Posterior cingulate gyrus (tissue), 11 donors: ENCODE measurements around the gene IL1RAPL2.
"Not testable (repeated sequence)": the region's sequence is repeated elsewhere in the genome, so short reads cannot be mapped to it uniquely, and the experiment has no call there.

Source experiments
- DNase-seq, 10 donors: peaks; one replicate each; pipeline versions ENCODE4 v3.0.0 to v3.0.0-alpha.2; 2020 to 2021; ENCODE audit warnings: mixed read lengths in 3 of 10
- intact Hi-C: fragments of 100-400 bp; cut with DNase I; formaldehyde crosslinking; loops from one replicate; pipeline ENCODE4 v1.15.1; 2023

The IL1RAPL2 gene

DNA sequence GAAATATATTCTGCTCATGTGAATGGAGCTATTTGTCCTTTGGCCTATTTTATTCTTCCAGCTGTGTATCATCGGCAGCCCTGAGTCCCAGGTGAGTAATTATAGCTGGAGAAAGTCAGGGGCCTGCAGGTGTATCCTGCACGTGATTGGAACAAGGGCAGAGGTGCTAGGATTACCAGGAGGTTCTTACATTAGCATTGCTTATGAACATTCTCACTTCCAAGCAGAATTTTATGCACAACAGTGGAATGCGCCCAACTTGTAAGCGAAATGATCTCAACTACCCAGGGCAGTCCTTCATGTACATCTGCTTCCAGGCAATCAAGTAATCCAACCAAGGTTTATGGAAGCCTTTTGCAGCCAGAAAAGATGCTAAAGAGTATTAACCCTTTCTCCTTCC lies 1187.4 kb downstream of the IL1RAPL2 start:
- DNase-seq = no peak
- intact Hi-C loops = no loop called here

DNA sequence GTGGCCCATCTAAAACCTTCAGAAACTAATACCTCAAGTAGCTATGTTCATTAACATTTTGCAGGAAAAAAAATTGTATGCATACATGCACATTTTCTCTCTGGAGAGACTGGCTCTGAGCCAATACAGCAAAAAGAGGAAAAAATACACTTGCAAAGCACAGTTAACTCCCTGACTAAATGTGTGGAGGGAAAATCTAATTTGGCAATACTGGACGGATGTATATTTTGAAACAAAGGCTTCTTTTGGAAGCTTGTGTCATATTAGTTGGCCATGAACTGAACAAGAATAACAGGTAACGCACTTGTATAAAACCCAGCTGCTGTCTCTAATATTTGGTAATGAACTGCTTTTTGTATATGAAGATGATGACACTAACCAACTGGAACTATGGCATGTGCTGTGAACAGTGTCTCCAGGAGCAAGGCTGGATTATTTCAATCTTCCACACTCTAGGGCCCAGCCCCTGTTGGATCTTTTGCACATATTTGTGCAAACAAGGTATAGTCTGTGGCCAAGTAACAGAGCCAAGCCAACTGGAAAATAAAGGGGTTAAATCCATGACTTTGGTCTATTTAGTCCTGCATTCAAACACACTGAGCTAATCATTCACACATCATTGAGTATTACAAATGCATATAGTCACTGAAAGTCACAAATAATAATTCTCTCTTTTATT lies 1188.4 kb downstream of the IL1RAPL2 start:
- DNase-seq = no peak

DNA sequence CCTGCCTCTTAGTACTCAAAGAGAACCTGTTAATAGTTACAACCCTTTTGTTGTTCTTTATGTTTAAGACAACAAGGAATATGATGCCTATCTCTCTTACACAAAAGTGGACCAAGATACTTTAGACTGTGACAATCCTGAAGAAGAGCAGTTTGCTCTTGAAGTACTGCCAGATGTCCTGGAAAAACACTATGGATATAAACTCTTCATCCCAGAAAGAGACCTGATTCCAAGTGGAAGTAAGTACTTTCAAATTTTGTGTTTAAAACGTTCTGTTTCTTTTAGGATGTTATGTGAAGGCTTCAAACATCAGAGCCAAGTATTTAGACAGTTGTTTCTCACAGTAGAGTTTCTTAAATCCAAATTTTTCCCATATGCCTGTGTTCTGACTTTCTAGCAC lies 1189.1 kb downstream of the IL1RAPL2 start:
- no peak for DNase-seq
- intact Hi-C loops = no loop called here

More for the DNA sequence above, 1188.4 kb downstream of the IL1RAPL2 start:
- intact Hi-C loops = no loop called here

DNA sequence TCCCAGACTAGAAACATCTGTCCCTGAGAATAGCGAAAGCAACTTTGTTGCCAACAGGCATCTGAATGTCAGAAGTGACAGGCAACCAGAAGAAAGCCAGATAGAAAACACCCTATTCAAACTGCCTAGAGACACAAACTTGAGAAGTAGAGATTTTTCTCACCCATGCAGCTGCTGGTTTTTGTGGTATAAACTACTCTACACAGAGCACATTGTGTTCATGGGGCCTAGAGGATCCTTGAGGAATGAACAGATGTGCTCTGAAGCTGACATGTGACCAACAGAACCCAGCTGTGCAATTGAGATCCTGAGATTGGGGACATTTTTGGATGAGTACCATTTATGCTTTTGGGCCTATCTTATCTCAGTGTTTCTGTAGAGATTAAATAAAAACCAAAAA lies 1192.8 kb downstream of the IL1RAPL2 start:
- intact Hi-C loops = no loop called here
- no peak for DNase-seq

DNA sequence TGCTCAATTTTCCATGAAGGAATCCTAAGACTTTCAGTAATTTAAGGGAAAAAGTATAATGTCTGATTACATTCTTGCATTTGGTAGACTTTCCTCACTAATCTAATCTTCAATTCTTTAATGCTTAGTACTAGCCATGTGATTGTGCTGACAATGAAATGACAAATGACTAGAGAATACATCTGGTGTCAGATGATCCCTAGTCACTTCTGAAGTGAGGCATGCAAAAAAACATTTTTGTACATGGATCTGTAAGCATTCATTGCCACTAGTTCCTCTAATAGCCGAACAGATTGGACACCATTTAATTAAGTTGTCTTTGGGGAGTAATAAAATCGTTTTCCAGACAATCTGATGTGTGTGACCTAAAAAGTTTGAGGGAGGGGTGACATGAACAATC lies 1193.6 kb downstream of the IL1RAPL2 start:
- intact Hi-C loops = no loop called here
- no peak for DNase-seq

DNA sequence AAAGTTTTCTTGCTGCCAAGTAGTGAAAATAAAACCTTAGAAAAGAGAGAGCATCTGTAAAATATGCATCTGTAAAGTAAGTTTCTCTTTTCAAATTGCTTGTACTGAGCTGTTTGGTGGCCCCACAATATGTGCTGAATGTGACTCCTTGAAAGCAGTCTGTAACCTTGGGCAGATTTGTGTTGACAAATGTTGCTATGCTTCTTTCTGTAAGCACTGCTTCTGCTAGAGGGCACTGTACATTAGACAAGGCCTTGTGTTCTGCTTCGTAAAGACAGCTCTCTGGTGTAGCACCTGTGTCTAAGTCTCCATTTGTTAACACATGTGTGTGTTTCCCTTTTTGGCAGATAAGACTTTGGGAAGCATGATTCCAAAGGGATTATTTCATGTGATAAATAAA lies 1199.7 kb downstream of the IL1RAPL2 start:
- no peak for DNase-seq
- intact Hi-C loops = no loop called here

DNA sequence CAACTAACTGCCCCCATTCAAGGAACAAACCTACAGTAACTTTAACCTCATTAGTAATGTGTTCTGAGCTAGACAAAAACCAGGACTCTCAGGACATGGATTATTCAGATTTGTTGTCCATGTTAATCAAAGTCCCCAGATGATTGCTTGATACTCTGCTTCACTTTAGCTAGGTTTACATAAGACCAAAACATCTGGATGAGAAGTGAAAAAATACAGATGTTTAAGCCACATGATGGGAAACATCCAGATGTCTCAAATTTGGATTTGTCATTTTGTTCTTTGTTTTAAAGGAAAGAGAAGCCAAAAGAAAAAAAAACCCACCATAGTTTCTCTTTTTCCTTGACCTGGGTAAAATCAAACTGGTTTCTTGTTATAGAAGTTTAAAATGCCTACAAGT lies 1207.8 kb downstream of the IL1RAPL2 start:
- DNase-seq = no peak
- intact Hi-C loops = no loop called here

DNA sequence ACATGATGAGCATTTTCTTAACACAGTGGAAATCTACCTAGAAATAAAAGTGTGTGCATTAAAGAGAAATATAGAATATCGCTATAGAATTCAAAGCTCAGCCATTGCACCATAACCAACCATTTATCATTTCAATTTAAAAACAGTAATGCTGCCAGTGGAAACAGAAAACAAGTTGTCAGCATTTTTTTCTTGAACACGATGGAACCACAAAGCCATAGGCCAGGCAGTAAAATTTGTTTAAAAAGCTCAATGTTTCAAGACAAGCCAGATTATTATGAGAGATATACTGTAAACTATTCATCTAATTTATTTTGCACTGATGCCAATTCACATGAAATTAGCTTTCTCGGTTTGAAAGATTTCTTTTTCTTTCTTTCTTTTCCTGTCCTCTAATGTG lies 1209.7 kb downstream of the IL1RAPL2 start:
- intact Hi-C loops = no loop called here
- DNase-seq = no peak

DNA sequence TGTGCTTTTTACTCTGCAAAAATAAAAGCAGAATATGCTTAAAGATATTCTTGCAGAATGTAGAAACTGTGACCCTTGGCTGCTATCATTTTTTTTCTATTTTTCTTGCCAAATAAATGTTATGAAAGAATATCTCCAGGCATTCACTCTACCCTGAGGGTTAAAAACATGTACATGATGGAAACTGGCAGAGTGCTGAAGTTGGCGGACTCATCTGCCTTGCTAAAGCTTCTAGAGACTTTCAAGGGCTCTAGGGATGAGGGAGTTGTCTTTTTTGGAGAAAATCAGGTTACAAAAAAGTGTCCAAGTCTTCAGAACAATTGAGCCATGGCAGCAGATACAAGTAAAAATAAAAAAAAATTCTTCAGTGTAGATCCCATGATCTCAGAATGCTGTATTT lies 1215.8 kb downstream of the IL1RAPL2 start:
- intact Hi-C loops = no loop called here
- DNase-seq = no peak

DNA sequence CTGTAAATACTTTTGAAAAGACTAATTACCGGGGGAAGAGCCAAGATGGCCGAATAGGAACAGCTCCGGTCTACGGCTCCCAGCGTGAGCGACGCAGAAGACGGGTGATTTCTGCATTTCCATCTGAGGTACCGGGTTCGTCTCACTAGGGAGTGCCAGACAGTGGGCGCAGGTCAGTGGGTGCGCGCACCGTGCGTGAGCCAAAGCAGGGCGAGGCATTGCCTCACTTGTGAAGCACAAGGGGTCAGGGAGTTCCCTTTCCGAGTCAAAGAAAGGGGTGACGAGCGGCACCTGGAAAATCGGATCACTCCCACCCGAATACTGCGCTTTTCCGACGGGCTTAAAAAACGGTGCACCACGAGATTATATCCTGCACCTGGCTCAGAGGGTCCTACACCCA lies 1230.9 kb downstream of the IL1RAPL2 start:
- intact Hi-C loops = not testable (repeated sequence)
- DNase-seq = peak in 2 of 10 donors; percentile 46 to 59

DNA sequence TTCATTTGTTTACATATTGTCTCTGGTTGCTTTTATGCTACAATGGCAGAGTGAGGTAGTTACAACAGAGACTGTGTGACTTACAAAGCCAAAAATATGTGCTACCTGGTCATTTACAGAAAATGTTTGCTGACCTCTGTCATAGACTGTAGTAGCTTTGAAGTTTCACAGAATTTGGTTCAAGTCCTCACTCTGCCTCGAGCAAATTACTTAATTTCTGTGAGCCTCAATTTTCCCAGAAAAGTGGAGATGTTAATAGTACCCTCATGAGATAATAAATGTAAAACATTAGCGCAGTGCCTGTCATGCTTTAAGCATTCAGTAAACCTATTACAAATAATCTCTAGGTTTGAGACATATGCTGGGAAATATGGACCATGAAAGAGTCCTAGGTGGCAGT lies 1237.9 kb downstream of the IL1RAPL2 start:
- DNase-seq = no peak
- intact Hi-C loops = no loop called here

DNA sequence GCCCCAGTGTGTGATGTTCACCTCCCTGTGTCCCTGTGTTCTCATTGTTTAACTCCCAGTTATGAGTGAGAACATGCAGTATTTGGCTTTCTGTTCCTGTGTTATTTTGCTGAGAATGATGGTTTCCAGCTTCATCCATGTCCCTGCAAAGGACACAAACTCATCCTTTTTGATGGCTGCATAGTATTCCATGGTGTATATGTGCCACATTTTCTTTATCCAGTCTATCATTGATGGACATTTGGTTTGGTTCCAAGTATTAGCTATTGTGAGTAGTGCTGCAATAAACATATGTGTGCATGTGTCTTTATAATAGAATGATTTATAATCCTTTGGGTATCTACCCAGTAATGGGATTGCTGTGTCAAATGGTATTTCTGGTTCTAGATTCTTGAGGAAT lies 1239.7 kb downstream of the IL1RAPL2 start:
- DNase-seq, intact Hi-C loops: not testable (repeated sequence)

DNA sequence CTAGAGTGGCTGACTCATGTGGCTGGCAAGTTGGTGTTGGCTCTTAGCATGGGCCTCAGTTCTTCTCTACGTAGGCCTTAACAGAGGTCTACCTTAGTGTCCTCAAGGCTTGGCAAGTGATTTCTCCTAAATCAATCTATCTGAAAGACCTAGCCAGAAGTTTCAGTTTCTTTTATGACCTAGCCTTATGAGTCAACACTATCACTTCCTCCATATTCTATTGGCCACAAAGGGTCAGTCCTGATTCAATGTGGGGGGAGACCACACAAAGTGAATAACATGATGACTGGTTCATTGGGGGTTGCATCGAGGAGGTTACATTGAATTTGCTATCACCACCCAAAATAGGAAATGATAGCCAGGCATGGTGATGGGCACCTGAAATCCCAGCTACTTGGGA lies 1250.5 kb downstream of the IL1RAPL2 start:
- DNase-seq = no peak
- intact Hi-C loops = no loop called here
